Measurements from ENCODE around the gene LRP5. TPM values are rescaled to one million over a fixed set of nuclear protein-coding genes. Genes with fewer than 3 reads are reported as not detected.

Gene LRP5
- total RNA-seq, 1 experiment from 2014 or later: 28.3 TPM

GRCh38 chr11:68488623-68489022, 176.2 kb downstream of the LRP5 start:
- Histone ChIP-seq H3K27me3 (ENCODE audit: control insufficient read depth, insufficient read depth, low read length) (no peaks in the 10 kb centered on the region), H3K4me3 (ENCODE audit: insufficient read depth, low read depth, low read length) (no peak overlapping the region), H3K36me3 (replicated peaks; ENCODE audit: control insufficient read depth, insufficient read depth, low read length) (no peaks in the 10 kb centered on the region)
- no peak for DNase-seq

- Histone ChIP-seq H3K36me3 (replicated peaks; ENCODE audit: control insufficient read depth, insufficient read depth, low read length) (no peaks in the 10 kb centered on the region), H3K27me3 (ENCODE audit: control insufficient read depth, insufficient read depth, low read length) (no peaks in the 10 kb centered on the region), H3K4me3 (ENCODE audit: insufficient read depth, low read depth, low read length) (no peak overlapping the region)
- DNase-seq: no peak
Observed at GRCh38 chr11:68495220-68495729, 182.9 kb downstream of the LRP5 start.

- DNase-seq: no peak
- Histone ChIP-seq H3K27me3 (ENCODE audit: control insufficient read depth, insufficient read depth, low read length) (no peaks in the 10 kb centered on the region), H3K4me3 (ENCODE audit: insufficient read depth, low read depth, low read length) (no peak overlapping the region), H3K36me3 (replicated peaks; ENCODE audit: control insufficient read depth, insufficient read depth, low read length) (no peaks in the 10 kb centered on the region)
Observed at GRCh38 chr11:68495872-68496271, 183.5 kb downstream of the LRP5 start.

- no peak overlapping the region for H3K4me3 ChIP-seq (ENCODE audit: insufficient read depth, low read depth, low read length)
- H3K27me3 ChIP-seq (ENCODE audit: control insufficient read depth, insufficient read depth, low read length): no peaks in the 10 kb centered on the region
- H3K36me3 ChIP-seq (replicated peaks; ENCODE audit: control insufficient read depth, insufficient read depth, low read length): no peaks in the 10 kb centered on the region
- DNase-seq: no peak
Observed at GRCh38 chr11:68497761-68498160, 185.4 kb downstream of the LRP5 start.

- no peaks in the 10 kb centered on the region for H3K36me3 ChIP-seq (replicated peaks; ENCODE audit: control insufficient read depth, insufficient read depth, low read length)
- DNase-seq: no peak
- H3K27me3 ChIP-seq (ENCODE audit: control insufficient read depth, insufficient read depth, low read length): no peaks in the 10 kb centered on the region
- H3K4me3 ChIP-seq (ENCODE audit: insufficient read depth, low read depth, low read length): no peak overlapping the region
Observed at GRCh38 chr11:68498321-68498720, 185.9 kb downstream of the LRP5 start.

Other genes with a start within 250 kb of the LRP5 start
- gene CHKA, start 191.2 kb upstream of the LRP5 start, total RNA-seq (2014; rRNA removed; shearing (Covaris generic)): 28.4 and 36.1 TPM in 2 replicates
- 17.5 and 22.8 TPM in 2 replicates for gene KMT5B, start 99.3 kb upstream of the LRP5 start, total RNA-seq (2014; rRNA removed; shearing (Covaris generic))
- 38.4 and 47.0 TPM in 2 replicates for gene C11orf24, start 40.6 kb upstream of the LRP5 start, total RNA-seq (2014; rRNA removed; shearing (Covaris generic))
- gene PPP6R3, start 148.2 kb downstream of the LRP5 start, total RNA-seq (2014; rRNA removed; shearing (Covaris generic)): 133 and 142 TPM in 2 replicates

Data from H7 (cell line).